Activated CD4-positive, alpha-beta T cell treated with anti-CD3 and anti-CD28 coated beads, Interleukin-2, amount 50 U/mL, for 24 hours (primary cell): ENCODE data around the gene MAEA.
"Not testable (repeated sequence)": the region's sequence is repeated elsewhere in the genome, so short reads cannot be mapped to it uniquely, and the experiment has no call there.

Experiments used
- DNase-seq, 2 donors: peaks; one replicate each; pipeline ENCODE4 v3.0.0-alpha.2; 2020; ENCODE audit warnings: low read depth in 1 of 2, low spot score in 1 of 2

MAEA gene

DNA sequence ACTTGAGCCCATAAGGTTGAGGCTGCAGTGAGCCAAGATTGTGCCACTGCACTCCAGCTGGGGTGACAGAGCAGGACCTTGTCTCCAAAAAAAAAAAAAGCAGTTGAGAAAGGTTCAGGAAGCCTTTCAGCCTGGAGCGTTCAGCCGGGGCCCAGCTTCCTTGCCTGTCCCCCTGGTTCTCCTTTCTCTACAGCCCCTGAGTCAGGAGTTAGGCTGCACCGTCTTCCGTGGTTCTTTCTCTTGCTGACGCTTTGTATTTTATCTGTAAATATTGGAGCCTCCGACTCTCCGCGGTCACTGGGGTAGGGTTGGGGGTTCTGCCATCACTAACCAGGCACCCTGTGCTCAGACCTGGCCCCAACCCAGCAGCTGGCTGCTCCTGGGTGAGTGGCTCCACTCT, 43.6 kb downstream of the MAEA start:
- no peak for DNase-seq

DNA sequence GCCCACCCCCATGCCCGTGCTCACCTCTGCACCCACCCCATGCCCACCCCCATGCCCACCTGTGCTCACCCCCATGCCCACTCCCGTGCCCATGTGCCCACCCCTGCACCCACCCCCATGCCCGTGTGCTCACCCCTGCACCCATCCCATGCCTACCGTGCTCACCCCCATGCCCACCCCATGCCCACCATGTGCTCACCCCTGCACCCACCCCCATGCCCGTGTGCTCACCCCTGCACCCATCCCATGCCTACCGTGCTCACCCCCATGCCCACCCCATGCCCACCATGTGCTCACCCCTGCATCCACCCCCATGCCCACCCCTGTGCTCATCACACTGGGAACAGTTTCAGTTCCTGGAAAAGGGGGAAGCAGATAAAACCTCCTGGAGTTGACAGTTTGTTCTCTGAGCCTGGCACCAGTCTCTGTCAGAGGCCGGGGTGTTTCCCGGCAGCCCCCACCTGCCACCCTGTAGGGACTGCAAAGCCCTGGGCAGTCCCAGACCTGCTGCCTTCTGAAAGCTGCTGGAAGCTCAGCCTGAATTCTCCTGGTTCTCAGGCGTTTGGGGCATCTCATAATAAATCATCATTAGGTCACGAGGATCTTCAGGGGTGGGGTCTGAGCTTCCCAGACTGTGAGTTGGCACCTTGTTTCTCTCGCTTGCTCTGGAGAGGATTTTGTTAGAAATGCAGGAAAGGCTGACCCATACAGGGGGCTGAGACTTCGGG, 44.3 kb downstream of the MAEA start:
- not testable (repeated sequence) for DNase-seq

DNA sequence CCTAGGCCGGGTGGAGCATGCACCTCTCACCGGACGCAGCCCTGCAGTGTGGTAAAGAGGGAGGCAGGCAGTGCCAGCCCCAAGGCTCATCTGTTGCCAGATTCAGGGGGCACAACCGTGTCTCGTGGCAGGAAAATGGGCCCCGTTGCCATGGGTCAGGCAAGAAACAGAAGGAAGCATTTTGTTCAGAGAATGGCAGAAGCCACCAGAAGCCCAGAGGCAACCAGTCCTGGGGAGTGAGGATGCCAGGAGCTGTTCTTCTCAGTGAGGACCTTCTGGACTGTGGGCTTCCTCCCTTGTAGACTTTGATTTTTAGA, 44.8 kb downstream of the MAEA start:
- no peak for DNase-seq

DNA sequence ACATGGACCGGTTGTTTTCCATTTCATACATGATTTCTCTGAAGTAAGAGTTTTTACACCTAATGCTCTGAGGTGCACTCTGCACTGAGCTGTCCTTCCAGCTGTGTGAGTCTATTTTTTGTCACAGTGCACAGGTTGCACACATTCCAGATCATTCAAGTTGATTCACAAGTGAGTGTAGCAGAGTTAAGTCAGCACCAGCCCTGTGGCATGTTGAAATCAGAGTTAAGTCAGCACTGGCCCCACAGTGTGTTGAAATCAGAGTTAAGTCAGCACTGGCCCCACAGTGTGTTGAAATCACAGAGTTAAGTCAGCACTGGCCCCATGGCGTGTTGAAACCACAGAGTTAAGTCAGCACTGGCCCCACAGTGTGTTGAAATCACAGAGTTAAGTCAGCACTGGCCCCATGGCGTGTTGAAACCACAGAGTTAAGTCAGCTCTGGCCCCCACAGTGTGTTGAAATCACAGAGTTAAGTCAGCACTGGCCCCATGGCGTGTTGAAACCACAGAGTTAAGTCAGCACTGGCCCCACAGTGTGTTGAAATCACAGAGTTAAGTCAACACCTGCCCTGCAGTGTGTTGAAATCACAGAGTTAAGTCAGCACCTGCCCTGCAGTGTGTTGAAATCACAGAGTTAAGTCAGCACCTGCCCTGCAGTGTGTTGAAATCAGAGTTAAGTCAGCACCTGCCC, 45.6 kb downstream of the MAEA start:
- not testable (repeated sequence) for DNase-seq

DNA sequence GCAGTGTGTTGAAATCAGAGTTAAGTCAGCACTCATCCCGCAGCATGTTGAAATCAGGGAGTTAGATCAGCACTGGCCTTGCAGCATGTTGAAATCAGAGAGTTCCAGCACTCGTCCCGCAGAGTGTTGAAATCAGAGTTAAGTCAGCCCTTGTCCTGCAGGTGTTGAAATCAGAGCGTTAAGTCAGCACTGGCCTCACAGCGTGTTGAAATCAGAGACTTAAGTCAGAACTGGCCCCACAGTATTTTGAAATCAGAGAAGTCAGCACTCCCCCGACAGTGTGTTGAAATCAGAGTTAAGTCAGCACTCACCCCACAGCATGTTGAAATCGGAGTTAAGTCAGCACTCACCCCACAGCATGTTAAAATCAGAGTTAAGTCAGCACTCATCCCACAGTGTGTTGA, 46.4 kb downstream of the MAEA start:
- no peak for DNase-seq

DNA sequence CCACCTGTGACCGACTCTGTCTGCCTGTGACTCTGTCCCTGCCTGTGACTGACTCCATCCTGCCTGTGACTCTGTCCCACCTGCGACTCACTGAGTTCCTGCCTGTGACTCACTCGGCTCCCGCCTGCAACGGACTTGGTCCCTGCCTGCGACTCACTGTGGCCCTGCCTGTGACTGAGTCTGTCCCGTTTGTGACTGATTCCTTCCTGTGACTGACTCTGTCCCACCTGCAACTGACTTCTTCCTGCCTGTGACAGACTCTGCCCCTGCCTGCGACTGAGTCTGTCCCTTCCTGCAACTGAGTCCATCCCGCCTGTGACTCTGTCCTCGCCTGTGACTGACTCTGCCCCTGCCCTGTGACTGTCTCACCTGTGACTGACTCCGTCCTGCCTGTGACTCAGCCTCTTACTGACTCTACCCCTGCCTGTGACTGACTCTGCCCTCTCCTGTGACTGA, 47.7 kb downstream of the MAEA start:
- DNase-seq: peak in 1 of 2 donors; percentile 66

DNA sequence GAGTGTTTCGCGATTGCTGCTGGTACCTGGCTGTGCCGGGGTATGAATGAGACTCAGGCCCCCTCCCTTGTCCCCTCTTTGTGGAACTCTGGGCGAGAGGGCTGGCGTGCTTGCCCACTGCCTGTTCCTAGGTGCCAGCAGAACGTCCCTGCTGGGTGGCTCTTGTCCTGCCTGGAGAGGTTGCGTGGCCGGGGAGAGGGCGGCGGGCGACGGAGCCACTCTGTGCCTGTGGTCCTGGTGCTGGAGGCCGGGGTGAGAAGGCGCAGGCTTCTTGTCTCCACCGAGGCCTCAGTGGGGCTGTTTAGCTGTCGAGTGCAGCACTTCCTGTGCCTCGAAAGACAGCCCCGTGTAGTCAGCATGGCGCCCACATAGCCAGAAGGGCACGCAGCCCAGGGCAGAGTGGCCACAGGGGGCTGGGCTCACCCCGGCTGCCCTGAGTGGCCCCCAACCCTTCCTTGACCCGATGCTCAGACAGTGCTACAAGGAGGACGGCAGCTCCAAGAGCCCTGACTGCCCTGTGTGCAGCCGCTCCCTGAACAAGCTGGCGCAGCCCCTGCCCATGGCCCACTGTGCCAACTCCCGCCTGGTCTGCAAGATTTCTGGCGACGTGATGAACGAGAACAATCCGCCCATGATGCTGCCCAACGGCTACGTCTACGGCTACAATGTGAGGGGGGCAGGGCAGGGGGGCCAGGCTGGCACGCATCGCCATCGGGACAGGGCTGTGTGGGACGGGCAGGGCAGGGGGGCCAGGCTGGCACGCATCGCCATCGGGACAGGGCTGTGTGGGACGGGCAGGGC, 48.5 kb downstream of the MAEA start:
- no peak for DNase-seq

DNA sequence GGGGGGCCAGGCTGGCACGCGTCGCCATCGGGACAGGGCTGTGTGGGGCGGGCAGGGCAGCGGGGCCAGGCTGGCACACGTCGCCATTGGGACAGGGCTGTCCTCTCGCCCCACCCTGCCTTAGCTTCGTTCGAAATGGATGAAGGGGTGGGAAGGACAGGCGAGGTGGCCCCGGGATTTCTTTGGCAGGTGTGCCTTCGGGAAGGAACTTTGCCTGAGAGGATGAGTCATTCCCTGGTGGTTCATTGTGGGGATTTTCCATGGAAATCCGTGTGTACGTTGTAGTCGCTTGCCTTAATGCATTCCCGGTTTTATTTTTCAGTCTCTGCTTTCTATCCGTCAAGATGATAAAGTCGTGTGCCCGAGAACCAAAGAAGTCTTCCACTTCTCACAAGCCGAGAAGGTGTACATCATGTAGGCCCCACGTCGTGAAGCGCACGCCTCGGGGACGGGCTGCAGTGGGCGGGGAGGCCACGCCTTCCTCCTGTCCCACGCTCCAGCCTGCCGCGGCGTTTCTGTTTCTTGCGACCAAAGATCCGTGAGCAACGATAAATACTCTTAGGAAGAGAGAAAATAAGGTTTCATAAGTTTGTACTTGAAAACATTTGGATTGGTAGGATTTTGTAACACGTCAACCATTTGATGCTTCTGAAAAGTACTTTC, 49.2 kb downstream of the MAEA start:
- no peak for DNase-seq

DNA sequence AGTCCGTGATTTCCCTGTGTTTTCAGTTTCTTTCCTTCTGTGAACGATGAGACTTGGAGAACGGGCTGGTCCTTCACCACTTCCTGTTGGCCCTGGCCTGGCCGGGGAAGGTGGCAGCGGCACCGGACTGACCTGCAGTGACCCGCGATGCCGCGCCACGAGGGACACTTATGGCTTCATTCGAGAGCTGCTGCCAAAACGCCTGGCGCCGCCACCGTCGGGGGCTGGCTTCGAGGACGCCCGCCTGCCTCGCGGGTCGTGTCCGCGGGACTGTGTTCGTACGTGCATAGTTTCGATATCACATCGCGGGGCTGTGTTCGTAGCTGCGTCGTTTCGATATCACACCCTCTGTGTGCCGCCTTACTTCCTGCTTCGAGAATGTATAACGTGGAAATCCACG, 49.8 kb downstream of the MAEA start:
- no peak for DNase-seq

DNA sequence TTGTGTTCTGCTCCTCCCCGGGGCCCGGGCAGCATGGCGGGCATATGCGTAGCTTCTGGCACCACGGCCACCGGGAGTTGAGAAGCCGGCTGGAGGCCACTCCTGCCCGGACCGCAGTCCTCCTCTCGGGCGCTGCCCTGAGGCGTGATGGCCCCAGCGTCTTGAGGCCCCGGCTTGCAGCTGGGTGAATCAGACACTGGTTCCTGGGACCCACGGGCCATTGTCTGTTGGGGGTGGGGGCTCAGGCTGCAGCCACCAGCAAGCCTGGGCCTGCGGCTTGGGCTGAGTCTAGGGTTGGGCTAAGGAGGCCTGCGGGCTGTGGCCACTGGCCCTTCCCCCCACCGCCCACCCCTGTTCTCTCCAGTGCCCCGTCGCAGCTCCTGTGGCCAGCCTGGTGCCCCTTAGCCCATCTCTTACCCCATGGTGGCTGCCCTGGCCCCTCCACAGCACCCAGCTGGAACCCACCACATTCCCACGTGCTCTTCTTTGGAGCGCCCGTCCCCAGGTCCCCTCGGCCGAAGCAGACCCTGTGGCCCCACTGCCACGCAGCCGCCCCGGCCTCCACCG, 50.6 kb downstream of the MAEA start:
- DNase-seq: no peak

DNA sequence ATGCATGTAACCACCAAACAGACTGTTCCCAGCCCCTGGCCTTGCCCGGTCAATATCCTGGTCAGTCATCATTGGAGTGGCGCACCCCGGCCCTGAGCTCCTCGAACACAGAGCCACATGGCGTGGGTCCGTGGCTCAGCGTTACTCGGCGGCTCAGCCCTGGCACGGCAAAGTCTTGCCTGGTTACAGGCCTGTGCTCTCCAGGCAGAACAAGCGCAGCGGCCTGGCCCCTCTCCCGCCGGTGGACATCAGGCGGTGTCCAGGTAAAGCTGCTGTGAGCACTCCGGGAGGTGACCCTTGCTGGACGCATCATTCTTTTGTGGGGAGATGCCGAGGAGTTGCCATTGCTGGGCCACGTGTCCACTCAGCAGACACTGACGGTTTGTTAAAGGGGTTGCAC, 51.2 kb downstream of the MAEA start:
- no peak for DNase-seq

DNA sequence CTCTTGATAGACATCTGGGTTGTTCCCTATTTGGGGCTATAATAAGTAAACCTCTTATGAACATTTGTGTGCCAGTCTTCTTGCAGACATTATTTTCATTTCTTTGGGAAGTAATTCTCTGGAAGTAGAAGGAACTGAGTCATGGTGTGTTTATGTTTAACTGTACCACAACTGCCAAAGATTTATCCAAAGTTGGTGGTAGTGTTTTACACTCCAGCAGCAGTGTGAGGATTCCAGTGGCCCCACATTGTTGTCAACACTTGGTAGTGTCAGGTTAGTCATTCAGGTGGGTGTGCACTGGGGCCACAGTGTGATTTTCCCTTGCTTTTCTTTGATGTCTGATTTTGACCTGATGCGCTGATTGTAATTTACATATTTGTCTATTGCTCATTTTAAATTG, 52.3 kb downstream of the MAEA start:
- no peak for DNase-seq

DNA sequence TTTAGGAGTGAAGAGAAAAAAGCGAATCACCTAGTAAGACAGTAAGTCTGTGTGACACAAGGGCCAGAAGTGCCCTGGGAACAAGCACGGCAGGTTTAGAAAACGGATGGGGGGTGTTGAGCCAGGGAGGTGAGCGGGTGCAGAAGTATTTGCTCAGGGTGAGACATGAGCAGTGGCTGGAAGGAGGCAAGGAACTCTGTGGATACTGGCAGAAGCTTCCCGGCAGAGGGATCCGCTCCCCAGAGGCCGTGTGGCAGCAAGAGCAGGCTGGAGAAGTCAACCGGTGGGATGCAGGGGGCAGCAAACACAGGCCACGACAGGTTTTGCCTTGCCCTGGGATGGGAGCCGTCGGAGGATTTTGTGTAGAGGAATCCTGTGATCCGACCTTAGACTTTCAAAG, 55.0 kb downstream of the MAEA start:
- DNase-seq: no peak

DNA sequence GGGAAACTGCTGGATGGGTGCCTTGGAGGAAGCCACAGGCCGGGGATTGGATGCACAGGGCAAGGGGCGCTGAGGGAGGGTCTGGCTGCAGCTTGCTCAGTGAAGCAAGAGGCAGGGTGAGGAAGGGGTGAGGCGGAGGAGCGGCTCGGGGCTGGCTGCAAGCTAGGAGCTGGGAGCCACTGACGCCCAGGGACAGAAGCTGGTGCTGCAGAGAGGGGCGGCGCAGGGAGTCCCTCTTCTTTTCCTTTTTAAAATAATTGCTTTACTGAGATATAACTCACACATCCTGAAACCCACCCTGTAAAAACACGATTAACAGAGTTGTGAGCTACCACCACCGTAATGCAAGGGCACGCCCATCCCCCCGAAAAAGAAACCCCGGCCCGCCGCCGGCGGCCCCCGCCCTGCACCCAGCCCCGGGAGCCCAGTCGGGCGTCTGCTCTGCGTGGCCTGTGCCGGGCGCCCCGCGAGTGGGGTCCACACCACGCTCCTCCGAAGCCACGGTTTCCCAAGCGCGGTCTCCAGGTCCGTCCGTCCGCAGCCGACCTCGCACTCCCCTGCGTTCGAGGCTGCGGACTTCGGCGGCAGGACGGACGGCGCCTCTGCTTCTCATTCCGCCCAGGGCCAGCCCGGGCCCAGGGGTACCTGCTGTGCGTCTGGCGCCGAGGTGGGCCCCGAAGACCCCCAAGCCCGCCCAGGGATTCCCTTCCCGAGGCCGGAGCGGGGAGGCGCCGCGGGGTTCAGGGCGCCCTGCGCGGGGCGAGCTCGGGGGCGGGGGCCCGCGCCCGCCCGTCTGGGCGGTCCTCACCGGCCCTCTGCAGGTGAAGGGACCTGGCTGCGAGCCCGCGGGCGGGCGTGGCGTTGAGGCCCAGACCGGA, 56.5 kb downstream of the MAEA start:
- no peak for DNase-seq

DNA sequence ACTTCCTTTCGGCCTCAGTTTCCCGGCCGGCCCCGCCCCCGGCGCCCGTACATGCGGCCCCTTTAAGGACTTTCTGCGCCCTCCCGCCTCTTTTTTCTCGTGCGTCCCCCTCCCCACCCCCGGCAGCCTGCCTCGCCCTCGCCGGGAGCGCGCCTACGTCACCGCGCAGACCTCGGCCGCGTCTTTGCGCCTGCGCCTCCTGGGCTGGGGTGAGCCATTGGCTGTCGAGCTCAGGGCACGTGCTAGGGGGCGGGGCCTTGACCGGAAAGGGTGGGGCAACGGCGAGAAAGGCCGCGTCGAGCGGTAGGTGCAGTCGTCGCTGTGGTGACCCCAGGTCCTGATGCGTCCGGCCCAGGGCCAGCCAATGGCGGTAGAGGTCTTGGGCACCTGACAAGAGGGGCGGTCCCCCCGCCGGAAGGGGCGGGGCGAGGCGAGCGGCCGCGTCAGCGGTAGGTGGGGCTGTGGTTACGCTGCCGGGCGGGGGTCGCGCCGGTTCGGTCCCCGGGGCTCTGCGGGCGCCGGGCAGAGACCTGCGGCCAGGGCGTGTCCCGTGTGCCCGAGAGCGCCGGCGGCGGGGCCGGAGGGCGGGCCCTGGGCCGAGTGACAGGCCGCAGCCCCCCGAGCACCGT, 57.2 kb downstream of the MAEA start, which contains the start of gene UVSSA:
UVSSA (plus strand) TSS at position 428 of the 629 bp plus-strand sequence. CDS start 884 bp downstream, outside the sequence.
- peak; percentile 100 for DNase-seq

DNA sequence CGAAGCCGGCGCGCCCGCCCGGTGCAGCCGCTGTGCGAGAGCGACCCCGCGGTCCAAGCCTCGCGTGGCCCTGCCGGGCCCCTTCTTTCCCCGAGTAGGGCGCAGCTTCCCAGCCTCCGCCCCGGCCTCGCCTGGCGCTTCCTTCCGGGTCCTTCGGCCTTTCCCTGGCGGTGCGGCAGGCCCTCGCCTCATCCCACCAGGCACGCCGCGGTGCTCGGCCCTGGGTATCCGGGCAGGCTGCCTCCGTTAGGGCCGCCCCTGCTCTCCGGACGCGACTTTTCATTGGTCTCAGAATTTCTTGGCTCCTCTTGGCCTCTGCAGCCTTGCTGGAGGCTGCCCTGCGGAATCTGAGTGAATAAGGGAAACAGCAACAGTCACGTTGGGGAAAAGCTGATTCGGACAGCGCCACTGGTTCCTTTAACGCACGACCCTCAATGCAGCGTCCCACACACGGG, 57.7 kb downstream of the MAEA start:
- DNase-seq: peak; percentile 31 to 32

DNA sequence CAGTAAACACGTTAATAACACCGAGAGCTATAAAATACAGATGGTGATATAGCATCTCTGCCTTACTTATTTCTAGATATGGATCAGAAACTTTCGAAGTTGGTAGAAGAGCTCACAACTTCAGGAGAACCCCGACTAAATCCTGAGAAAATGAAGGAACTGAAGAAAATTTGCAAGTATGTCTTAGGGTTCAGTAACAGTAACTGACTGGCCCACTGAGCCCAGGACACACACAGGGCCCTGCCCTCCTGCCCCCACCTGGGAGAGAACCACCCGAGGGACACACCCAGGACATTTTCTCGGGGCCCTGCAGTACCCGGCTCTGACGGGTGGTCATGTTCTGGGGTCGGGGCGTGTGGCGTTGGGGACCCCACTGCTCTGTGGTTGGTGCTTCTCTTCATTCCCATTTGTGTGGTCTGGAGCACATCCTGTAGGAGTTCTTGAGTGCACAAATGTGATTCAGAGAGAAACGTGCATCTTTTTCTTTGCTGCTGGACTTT, 58.4 kb downstream of the MAEA start:
- no peak for DNase-seq

DNA sequence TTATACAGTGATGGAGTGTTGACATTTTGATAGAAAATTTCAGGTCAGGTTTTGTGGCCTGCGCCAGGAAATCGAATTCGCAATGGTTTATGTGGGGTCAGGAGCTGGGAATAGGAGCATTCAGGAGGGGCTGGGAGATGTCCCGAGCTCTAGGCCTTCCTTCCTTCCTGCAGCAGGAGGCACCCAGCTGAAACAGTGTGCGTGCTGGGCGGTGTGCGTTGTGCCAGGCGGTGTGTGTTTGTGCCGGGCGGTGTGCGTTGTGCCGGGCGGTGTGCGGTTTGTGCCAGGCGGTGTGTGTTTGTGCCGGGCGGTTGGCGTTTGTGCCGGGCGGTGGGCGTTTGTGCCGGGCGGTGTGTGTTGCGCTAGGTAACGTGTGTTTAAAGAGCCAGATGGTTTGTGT, 59.1 kb downstream of the MAEA start:
- DNase-seq: no peak
